Neutrophil (primary cell): ENCODE data around the gene RWDD3.

ENCODE experiments used
- H3K27ac ChIP-seq: fragments of 200-600 bp; sonication (generic); 2 replicates; pipeline ENCODE4 v1.5.1; 2016; ENCODE audit warnings: mild to moderate bottlenecking, moderate library complexity
- H3K27me3 ChIP-seq: fragments of 200-600 bp; sonication (generic); 2 replicates; pipeline ENCODE4 v1.6.0; 2016; ENCODE audit warnings: mild to moderate bottlenecking
- H3K36me3 ChIP-seq: fragments of 200-600 bp; sonication (generic); 2 replicates; pipeline ENCODE4 v1.5.1; 2017
- H3K4me1 ChIP-seq, 2 experiments: fragments of 200-600 bp in 1 of 2; sonication (generic) in 1 of 2; 1 replicate in 1 of 2; 2 replicates in 1 of 2; pipeline versions ENCODE4 v1.5.1 to v1.6.1; 2013 to 2016; ENCODE audit warnings: low read depth in 1 of 2, low read length in 1 of 2, mild to moderate bottlenecking in 1 of 2, moderate library complexity in 1 of 2; ENCODE audit not compliant: control insufficient read depth in 1 of 2, insufficient read depth in 1 of 2
- H3K4me3 ChIP-seq, 2 experiments: fragments of 200-600 bp in 1 of 2; sonication (generic) in 1 of 2; 1 replicate in 1 of 2; 2 replicates in 1 of 2; pipeline ENCODE4 v1.5.1; 2013 to 2016; ENCODE audit warnings: low read depth in 1 of 2, low read length in 1 of 2, mild to moderate bottlenecking in 1 of 2, moderate library complexity in 1 of 2
- H3K9me3 ChIP-seq: fragments of 200-600 bp; sonication (generic); 2 replicates; pipeline ENCODE4 v1.5.1; 2016
- CTCF ChIP-seq: fragments of 200-600 bp; sonication (generic); IDR thresholded peaks from 2 replicates; pipeline ENCODE4 v1.5.1; 2016; ENCODE audit warnings: antibody characterized with exemption

The RWDD3 gene

GRCh38 chr1:95236784-95237575 is 3.0 kb downstream of the RWDD3 start:
- TF ChIP-seq CTCF = no peak
- no peak overlapping the region for H3K4me3 ChIP-seq
- no peaks in the 10 kb centered on the region for H3K9me3 ChIP-seq
- H3K4me1 ChIP-seq = peaks cover 12 to 18% of the 10 kb centered on the region in 2 experiments
- H3K27me3 ChIP-seq = peaks cover 14% of the 10 kb centered on the region
- peaks cover 17% of the 10 kb centered on the region for H3K36me3 ChIP-seq
- H3K27ac ChIP-seq = no peak overlapping the region

- H3K36me3 ChIP-seq = peaks cover 20% of the 10 kb centered on the region
- TF ChIP-seq CTCF = no peak
- H3K27ac ChIP-seq = no peak overlapping the region
- peaks cover 10 to 16% of the 10 kb centered on the region in 2 experiments for H3K4me1 ChIP-seq
- H3K27me3 ChIP-seq = peaks cover 3% of the 10 kb centered on the region
- H3K9me3 ChIP-seq = no peaks in the 10 kb centered on the region
- no peak overlapping the region for H3K4me3 ChIP-seq
Measured at GRCh38 chr1:95237981-95238703, 4.1 kb downstream of the RWDD3 start.

- peaks cover 46% of the 10 kb centered on the region for H3K36me3 ChIP-seq
- no peak overlapping the region for H3K4me3 ChIP-seq
- no peak for TF ChIP-seq CTCF
Measured at GRCh38 chr1:95245029-95245428, 11.0 kb downstream of the RWDD3 start.

GRCh38 chr1:95246511-95246910 is 12.5 kb downstream of the RWDD3 start:
- H3K27me3 ChIP-seq = no peaks in the 10 kb centered on the region
- no peak overlapping the region for H3K27ac ChIP-seq
- H3K4me3 ChIP-seq = no peak overlapping the region
- H3K36me3 ChIP-seq = peaks cover 40% of the 10 kb centered on the region
- no peak for TF ChIP-seq CTCF
- peaks cover 0 to 5% of the 10 kb centered on the region in 2 experiments for H3K4me1 ChIP-seq
- H3K9me3 ChIP-seq = no peaks in the 10 kb centered on the region

More at GRCh38 chr1:95245029-95245428, 11.0 kb downstream of the RWDD3 start:
- no peak overlapping the region for H3K27ac ChIP-seq
- no peaks in the 10 kb centered on the region for H3K9me3 ChIP-seq
- H3K4me1 ChIP-seq = peaks cover 0 to 3% of the 10 kb centered on the region in 2 experiments
- H3K27me3 ChIP-seq = no peaks in the 10 kb centered on the region

GRCh38 chr1:95247607-95248006 is 13.6 kb downstream of the RWDD3 start:
- Histone ChIP-seq H3K4me1 (peaks cover 0 to 5% of the 10 kb centered on the region in 2 experiments), H3K27ac (no peak overlapping the region), H3K27me3 (no peaks in the 10 kb centered on the region), H3K9me3 (no peaks in the 10 kb centered on the region), H3K36me3 (peaks cover 40% of the 10 kb centered on the region), H3K4me3 (no peak overlapping the region)
- TF ChIP-seq CTCF = no peak
